ENCODE results near the gene COL16A1. TPM values are rescaled to one million over a fixed set of nuclear protein-coding genes. Genes with fewer than 3 reads are reported as not detected.

Gene COL16A1
- total and polyA plus RNA-seq, 4 donors: 0.43 to 3.8 (median 2.3) TPM

DNA sequence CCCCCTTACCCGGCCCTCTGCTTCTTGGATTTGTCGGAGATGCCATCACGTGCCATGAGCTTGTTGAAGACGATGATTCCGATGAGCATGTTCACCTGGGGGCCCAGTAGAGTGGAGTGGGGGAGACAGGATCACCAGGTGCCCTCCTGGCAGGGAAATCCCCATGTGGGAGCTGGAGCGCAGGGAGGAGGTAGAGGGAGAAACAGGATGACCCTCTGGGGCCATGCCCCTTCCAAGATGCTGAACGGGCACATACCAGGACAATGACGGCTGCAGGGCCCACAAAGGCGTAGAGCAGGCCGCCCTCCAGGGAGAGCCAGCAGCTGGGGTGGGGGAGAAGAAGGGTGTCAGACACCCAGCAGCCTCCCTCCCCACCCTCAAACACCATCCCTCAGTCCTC is 31.8 kb upstream of the COL16A1 start:
- H3K27me3 ChIP-seq (ENCODE audit: control insufficient read depth in 4 of 4, insufficient read depth in 4 of 4, low read length in 3 of 4): no peaks in the 10 kb centered on the region
- no peak overlapping the region for H3K27ac ChIP-seq (ENCODE audit: low read depth in 1 of 2, low read length in 2 of 2)
- 81% methylated on average over 10 of the region's 10 CpGs for WGBS
- H3K36me3 ChIP-seq (ENCODE audit: control insufficient read depth in 4 of 4, insufficient read depth in 3 of 4, low read depth in 1 of 4, low read length in 3 of 4): no peaks in the 10 kb centered on the region
- no peak overlapping the region for H3K9ac ChIP-seq (ENCODE audit: low read depth in 1 of 2, low read length in 2 of 2)
- no peaks in the 10 kb centered on the region for H3K4me1 ChIP-seq (ENCODE audit: control insufficient read depth in 4 of 4, insufficient read depth in 4 of 4, low read length in 3 of 4)
- H3K9me3 ChIP-seq (ENCODE audit: control insufficient read depth in 4 of 4, low read length in 3 of 4): no peaks in the 10 kb centered on the region
- H3K4me3 ChIP-seq (ENCODE audit: low read depth in 1 of 3, low read length in 3 of 3): no peak overlapping the region
- no peak for DNase-seq (ENCODE audit: low spot score)
- no peak for TF ChIP-seq YY1 (IDR thresholded peaks at IDR 0.05)
- no peak for TF ChIP-seq SP1 (IDR thresholded peaks at IDR 0.05)
- no peak for TF ChIP-seq RXRA (IDR thresholded peaks at IDR 0.05)
- TF ChIP-seq FOXA1 (IDR thresholded peaks at IDR 0.05): no peak
- TF ChIP-seq FOXA2 (IDR thresholded peaks at IDR 0.05): no peak
- TF ChIP-seq, protein P1, sequence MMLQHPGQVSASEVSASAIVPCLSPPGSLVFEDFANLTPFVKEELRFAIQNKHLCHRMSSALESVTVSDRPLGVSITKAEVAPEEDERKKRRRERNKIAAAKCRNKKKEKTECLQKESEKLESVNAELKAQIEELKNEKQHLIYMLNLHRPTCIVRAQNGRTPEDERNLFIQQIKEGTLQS (IDR thresholded peaks at IDR 0.05): no peak
- no peak for TF ChIP-seq GABPA (IDR thresholded peaks at IDR 0.05 in 1 of 2, conservative IDR thresholded peaks at IDR 0.05 in 1 of 2)
- no peak for TF ChIP-seq JUND (IDR thresholded peaks at IDR 0.05)
- no peak for TF ChIP-seq NR2F2 (IDR thresholded peaks at IDR 0.05)
- TF ChIP-seq, protein P2, sequence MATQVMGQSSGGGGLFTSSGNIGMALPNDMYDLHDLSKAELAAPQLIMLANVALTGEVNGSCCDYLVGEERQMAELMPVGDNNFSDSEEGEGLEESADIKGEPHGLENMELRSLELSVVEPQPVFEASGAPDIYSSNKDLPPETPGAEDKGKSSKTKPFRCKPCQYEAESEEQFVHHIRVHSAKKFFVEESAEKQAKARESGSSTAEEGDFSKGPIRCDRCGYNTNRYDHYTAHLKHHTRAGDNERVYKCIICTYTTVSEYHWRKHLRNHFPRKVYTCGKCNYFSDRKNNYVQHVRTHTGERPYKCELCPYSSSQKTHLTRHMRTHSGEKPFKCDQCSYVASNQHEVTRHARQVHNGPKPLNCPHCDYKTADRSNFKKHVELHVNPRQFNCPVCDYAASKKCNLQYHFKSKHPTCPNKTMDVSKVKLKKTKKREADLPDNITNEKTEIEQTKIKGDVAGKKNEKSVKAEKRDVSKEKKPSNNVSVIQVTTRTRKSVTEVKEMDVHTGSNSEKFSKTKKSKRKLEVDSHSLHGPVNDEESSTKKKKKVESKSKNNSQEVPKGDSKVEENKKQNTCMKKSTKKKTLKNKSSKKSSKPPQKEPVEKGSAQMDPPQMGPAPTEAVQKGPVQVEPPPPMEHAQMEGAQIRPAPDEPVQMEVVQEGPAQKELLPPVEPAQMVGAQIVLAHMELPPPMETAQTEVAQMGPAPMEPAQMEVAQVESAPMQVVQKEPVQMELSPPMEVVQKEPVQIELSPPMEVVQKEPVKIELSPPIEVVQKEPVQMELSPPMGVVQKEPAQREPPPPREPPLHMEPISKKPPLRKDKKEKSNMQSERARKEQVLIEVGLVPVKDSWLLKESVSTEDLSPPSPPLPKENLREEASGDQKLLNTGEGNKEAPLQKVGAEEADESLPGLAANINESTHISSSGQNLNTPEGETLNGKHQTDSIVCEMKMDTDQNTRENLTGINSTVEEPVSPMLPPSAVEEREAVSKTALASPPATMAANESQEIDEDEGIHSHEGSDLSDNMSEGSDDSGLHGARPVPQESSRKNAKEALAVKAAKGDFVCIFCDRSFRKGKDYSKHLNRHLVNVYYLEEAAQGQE (IDR thresholded peaks at IDR 0.05): no peak
- no peak for TF ChIP-seq HNF4A (conservative IDR thresholded peaks at IDR 0.05)
- no peak for TF ChIP-seq EGR1 (IDR thresholded peaks at IDR 0.05; ENCODE audit: low read depth in 2 of 2)
- TF ChIP-seq, protein P3, sequence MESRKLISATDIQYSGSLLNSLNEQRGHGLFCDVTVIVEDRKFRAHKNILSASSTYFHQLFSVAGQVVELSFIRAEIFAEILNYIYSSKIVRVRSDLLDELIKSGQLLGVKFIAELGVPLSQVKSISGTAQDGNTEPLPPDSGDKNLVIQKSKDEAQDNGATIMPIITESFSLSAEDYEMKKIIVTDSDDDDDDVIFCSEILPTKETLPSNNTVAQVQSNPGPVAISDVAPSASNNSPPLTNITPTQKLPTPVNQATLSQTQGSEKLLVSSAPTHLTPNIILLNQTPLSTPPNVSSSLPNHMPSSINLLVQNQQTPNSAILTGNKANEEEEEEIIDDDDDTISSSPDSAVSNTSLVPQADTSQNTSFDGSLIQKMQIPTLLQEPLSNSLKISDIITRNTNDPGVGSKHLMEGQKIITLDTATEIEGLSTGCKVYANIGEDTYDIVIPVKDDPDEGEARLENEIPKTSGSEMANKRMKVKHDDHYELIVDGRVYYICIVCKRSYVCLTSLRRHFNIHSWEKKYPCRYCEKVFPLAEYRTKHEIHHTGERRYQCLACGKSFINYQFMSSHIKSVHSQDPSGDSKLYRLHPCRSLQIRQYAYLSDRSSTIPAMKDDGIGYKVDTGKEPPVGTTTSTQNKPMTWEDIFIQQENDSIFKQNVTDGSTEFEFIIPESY (IDR thresholded peaks at IDR 0.05): no peak
- no peak for TF ChIP-seq TAF1 (conservative IDR thresholded peaks at IDR 0.05)
- no peak for TF ChIP-seq RAD21 (IDR thresholded peaks at IDR 0.05)
- TF ChIP-seq, protein P4, sequence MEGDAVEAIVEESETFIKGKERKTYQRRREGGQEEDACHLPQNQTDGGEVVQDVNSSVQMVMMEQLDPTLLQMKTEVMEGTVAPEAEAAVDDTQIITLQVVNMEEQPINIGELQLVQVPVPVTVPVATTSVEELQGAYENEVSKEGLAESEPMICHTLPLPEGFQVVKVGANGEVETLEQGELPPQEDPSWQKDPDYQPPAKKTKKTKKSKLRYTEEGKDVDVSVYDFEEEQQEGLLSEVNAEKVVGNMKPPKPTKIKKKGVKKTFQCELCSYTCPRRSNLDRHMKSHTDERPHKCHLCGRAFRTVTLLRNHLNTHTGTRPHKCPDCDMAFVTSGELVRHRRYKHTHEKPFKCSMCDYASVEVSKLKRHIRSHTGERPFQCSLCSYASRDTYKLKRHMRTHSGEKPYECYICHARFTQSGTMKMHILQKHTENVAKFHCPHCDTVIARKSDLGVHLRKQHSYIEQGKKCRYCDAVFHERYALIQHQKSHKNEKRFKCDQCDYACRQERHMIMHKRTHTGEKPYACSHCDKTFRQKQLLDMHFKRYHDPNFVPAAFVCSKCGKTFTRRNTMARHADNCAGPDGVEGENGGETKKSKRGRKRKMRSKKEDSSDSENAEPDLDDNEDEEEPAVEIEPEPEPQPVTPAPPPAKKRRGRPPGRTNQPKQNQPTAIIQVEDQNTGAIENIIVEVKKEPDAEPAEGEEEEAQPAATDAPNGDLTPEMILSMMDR (IDR thresholded peaks at IDR 0.05; ENCODE audit: low read depth, low read length, missing input control): no peak
- TF ChIP-seq, protein P5, sequence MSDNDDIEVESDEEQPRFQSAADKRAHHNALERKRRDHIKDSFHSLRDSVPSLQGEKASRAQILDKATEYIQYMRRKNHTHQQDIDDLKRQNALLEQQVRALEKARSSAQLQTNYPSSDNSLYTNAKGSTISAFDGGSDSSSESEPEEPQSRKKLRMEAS (IDR thresholded peaks at IDR 0.05): no peak
- no peak for TF ChIP-seq HNF4G (IDR thresholded peaks at IDR 0.05)

Data from liver (tissue), 9 donors.